Colonic mucosa (tissue), 4 donors: ENCODE measurements around the gene TCF12. TPM values are rescaled to one million over a fixed set of nuclear protein-coding genes. Genes with fewer than 3 reads are reported as not detected.
"Not testable (repeated sequence)": the region's sequence is repeated elsewhere in the genome, so short reads cannot be mapped to it uniquely, and the experiment has no call there.

Experiments used
- DNase-seq: peaks from one replicate; pipeline ENCODE4 v3.0.0-alpha.2; 2020
- H3K27ac ChIP-seq: fragments of 200-600 bp; one replicate; pipeline ENCODE4 v1.8.0; 2021
- H3K27me3 ChIP-seq: fragments of 200-600 bp; one replicate; pipeline ENCODE4 v1.8.0; 2021
- H3K36me3 ChIP-seq: fragments of 200-600 bp; one replicate; pipeline ENCODE4 v1.8.0; 2021
- H3K4me1 ChIP-seq: fragments of 200-600 bp; one replicate; pipeline ENCODE4 v1.8.0; 2021; ENCODE audit warnings: mild to moderate bottlenecking
- H3K4me3 ChIP-seq: fragments of 200-600 bp; one replicate; pipeline ENCODE4 v1.8.0; 2021
- H3K9ac ChIP-seq, 2 donors: one replicate each; pipeline ENCODE4 v1.7.0; 2013; ENCODE audit warnings: control low read depth in 2 of 2, low read depth in 2 of 2, low read length in 2 of 2
- H3K9me3 ChIP-seq: fragments of 200-600 bp; one replicate; pipeline ENCODE4 v1.8.0; 2021
- intact Hi-C: fragments of 100-400 bp; cut with DNase I; formaldehyde crosslinking; loops from one replicate; pipeline ENCODE4 v1.14.1; 2022
- total RNA-seq, 2 donors: library from RNA; stranded (reverse); fragmentation: NEBNext Ultra II Directional in 1 of 2; extraction: Animal tissue kit (Norgen Biotek cat#: 25700) in 1 of 2; gene quantifications; one replicate each; pipeline ENCODE4 v1.2.1, GENCODE V29; 2021
- TF ChIP-seq, protein P1 (sequence below): fragments of 200-600 bp; IDR thresholded peaks from one replicate; pipeline ENCODE4 v1.8.0; 2022; ENCODE audit warnings: antibody characterized with exemption, mild to moderate bottlenecking
- donor health status: healthy.
- donor health status: DM: no; HTN: no; CAD: no.
- donor health status: DM: no; HTN: no; CAD: no.

Gene TCF12
- total RNA-seq, 2 donors from 2014 or later, result 68.7 to 76.3 TPM

DNA sequence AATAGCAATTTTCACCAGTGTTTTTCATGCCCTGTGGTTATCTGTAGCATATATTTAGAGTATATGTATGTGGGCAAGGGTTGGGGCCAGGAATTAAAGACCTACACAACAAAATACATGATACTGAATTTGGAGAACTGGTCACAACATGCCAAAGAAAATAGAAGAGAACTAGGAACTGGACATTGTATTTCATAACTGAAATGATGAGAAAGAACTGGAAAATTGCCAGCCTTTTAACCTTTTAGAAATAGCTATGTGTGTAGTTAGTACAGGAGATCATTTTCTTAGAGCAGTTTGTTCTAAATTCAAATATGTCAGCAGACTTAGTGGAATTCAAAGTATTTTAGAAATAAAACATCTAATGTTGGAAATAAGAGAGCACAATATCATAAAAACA lies 230.8 kb downstream of the TCF12 start:
- Histone ChIP-seq H3K36me3 (no peaks in the 10 kb centered on the region), H3K4me3 (no peak overlapping the region), H3K9ac (no peak overlapping the region), H3K9me3 (no peaks in the 10 kb centered on the region), H3K4me1 (peaks cover 3% of the 10 kb centered on the region), H3K27ac (no peak overlapping the region), H3K27me3 (no peaks in the 10 kb centered on the region)
- intact Hi-C loops, result no loop called here
- TF ChIP-seq, protein P1, sequence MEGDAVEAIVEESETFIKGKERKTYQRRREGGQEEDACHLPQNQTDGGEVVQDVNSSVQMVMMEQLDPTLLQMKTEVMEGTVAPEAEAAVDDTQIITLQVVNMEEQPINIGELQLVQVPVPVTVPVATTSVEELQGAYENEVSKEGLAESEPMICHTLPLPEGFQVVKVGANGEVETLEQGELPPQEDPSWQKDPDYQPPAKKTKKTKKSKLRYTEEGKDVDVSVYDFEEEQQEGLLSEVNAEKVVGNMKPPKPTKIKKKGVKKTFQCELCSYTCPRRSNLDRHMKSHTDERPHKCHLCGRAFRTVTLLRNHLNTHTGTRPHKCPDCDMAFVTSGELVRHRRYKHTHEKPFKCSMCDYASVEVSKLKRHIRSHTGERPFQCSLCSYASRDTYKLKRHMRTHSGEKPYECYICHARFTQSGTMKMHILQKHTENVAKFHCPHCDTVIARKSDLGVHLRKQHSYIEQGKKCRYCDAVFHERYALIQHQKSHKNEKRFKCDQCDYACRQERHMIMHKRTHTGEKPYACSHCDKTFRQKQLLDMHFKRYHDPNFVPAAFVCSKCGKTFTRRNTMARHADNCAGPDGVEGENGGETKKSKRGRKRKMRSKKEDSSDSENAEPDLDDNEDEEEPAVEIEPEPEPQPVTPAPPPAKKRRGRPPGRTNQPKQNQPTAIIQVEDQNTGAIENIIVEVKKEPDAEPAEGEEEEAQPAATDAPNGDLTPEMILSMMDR, result no peak
- DNase-seq, result no peak

GRCh38 chr15:57150066-57150865 lies 231.8 kb downstream of the TCF12 start:
- H3K27me3 ChIP-seq, result no peaks in the 10 kb centered on the region
- H3K4me3 ChIP-seq, result no peak overlapping the region
- H3K9ac ChIP-seq, result no peak overlapping the region
- no peak overlapping the region for H3K27ac ChIP-seq
- DNase-seq, result no peak
- no peaks in the 10 kb centered on the region for H3K36me3 ChIP-seq
- peaks cover 3% of the 10 kb centered on the region for H3K4me1 ChIP-seq
- H3K9me3 ChIP-seq, result no peaks in the 10 kb centered on the region
- TF ChIP-seq, protein P1, result no peak
- intact Hi-C loops, result no loop called here

- intact Hi-C loops, H3K27me3 ChIP-seq, H3K36me3 ChIP-seq, H3K4me1 ChIP-seq, H3K4me3 ChIP-seq, H3K9ac ChIP-seq, DNase-seq, H3K9me3 ChIP-seq, H3K27ac ChIP-seq: not testable (repeated sequence)
These were observed 232.4 kb downstream of the TCF12 start for GRCh38 chr15:57150866-57151203.

GRCh38 chr15:57152133-57152532 lies 233.7 kb downstream of the TCF12 start:
- no peak overlapping the region for H3K4me3 ChIP-seq
- no peak overlapping the region for H3K27ac ChIP-seq
- intact Hi-C loops, result no loop called here
- TF ChIP-seq, protein P1, result no peak
- DNase-seq, result no peak
- H3K4me1 ChIP-seq, result no peaks in the 10 kb centered on the region
- H3K27me3 ChIP-seq, result no peaks in the 10 kb centered on the region
- no peaks in the 10 kb centered on the region for H3K36me3 ChIP-seq
- no peak overlapping the region for H3K9ac ChIP-seq
- H3K9me3 ChIP-seq, result no peaks in the 10 kb centered on the region

DNA sequence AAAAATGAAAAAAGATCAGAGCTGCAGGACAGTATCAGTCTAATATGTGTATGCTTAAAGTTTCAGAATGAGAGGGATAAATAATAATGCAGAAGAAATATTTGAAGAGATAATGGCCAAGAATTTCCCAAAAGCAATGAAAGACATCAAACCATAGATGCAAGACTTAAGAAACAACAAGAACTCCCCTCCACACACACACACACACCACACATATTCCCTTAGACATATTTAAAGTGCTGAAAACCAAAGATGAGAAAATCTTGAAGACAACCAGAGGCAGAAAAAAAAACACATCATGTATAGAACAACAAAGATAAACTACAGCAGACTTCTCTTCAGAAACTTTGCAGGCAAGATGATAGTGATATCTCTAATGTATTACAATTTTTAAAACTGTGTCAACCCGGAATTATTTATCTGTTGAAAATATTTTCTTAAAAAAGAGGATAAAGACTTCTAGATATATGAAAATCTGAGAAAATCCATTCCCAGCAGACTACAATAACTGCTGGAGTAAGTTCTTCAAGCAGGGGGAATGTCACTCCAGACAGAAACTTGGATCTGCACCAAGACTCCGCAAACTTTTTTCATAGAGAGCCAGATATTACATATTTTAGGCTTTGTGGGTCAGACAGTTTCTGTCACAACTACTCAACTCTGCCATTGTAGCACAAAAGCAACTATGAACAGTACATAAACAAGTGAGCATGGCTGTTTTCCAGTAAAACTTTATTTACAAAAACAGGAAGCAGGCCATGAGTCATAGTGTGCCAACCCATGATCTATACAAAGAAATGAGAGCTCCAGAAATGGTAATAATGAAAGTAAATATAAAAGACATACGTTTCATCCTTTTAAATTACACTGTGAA lies 234.5 kb downstream of the TCF12 start:
- intact Hi-C loops, result no loop called here
- Histone ChIP-seq H3K4me1 (no peaks in the 10 kb centered on the region), H3K36me3 (no peaks in the 10 kb centered on the region), H3K27me3 (no peaks in the 10 kb centered on the region), H3K4me3 (no peak overlapping the region), H3K9me3 (no peaks in the 10 kb centered on the region), H3K27ac (no peak overlapping the region), H3K9ac (no peak overlapping the region)
- TF ChIP-seq, protein P1, result no peak
- DNase-seq, result no peak
